ENCODE measurements around the gene ANKRD44. TPM values are rescaled to one million over a fixed set of nuclear protein-coding genes. Genes with fewer than 3 reads are reported as not detected.
"Not testable (repeated sequence)": the region's sequence is repeated elsewhere in the genome, so short reads cannot be mapped to it uniquely, and the experiment has no call there.

Gene ANKRD44
- total and polyA plus RNA-seq, 12 donors: 1.1 to 20.1 (median 6.9) TPM

GRCh38 chr2:197349699-197350098, 39.1 kb upstream of the ANKRD44 start:
- ATAC-seq (no peak), DNase-seq (no peak)
- 93 to 95% methylated on average over 2 of the region's 2 CpGs for WGBS, 2 donors

DNA sequence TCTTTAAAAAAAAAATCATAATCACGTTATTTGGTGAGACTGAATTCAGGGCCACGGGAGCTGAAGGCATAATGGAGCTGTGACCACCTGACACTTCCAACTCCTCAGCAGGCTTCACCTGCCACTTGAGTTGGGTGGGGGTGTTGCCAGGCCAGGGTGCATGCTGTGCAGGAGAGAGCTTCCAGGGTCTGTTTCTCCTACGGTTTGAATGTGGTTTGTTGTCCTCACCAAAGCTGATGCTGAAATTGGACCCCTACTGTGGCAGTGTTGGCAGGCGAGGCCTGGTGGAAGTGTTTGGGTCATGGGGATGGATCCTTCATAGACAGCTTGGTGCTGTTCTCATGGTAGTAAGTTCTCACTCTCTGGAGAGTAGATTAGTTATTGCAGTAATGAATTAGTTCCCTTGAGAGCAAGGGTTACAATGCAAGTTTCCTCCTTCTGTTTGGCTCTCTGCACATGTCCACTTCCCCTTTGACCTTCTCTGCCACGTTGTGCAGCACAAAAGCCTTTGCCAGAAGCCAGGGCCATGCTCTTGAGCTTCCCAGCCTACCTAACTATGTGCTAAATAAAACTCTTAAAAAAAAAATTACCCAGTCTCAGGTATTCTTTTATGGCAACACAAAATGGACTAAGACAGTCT, 38.3 kb upstream of the ANKRD44 start:
- H3K27ac ChIP-seq: no peak overlapping the region
- intact Hi-C loops (cut with DNase I): no loop called here
- WGBS, 2 donors: 59 to 73% methylated on average over 5 of the region's 5 CpGs
- no peak overlapping the region for H3K4me3 ChIP-seq
- no peaks in the 10 kb centered on the region for H3K27me3 ChIP-seq
- no peaks in the 10 kb centered on the region for H3K36me3 ChIP-seq
- no peaks in the 10 kb centered on the region for H3K4me1 ChIP-seq
- ATAC-seq: no peak
- no peak for DNase-seq
- H3K9me3 ChIP-seq: no peaks in the 10 kb centered on the region
- TF ChIP-seq, protein P1, sequence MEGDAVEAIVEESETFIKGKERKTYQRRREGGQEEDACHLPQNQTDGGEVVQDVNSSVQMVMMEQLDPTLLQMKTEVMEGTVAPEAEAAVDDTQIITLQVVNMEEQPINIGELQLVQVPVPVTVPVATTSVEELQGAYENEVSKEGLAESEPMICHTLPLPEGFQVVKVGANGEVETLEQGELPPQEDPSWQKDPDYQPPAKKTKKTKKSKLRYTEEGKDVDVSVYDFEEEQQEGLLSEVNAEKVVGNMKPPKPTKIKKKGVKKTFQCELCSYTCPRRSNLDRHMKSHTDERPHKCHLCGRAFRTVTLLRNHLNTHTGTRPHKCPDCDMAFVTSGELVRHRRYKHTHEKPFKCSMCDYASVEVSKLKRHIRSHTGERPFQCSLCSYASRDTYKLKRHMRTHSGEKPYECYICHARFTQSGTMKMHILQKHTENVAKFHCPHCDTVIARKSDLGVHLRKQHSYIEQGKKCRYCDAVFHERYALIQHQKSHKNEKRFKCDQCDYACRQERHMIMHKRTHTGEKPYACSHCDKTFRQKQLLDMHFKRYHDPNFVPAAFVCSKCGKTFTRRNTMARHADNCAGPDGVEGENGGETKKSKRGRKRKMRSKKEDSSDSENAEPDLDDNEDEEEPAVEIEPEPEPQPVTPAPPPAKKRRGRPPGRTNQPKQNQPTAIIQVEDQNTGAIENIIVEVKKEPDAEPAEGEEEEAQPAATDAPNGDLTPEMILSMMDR (IDR thresholded peaks at IDR 0.05): no peak

More at GRCh38 chr2:197349699-197350098, 39.1 kb upstream of the ANKRD44 start:
- Histone ChIP-seq H3K9me3 (no peaks in the 10 kb centered on the region), H3K4me3 (no peak overlapping the region), H3K27ac (no peak overlapping the region), H3K27me3 (no peaks in the 10 kb centered on the region), H3K4me1 (no peaks in the 10 kb centered on the region), H3K36me3 (no peaks in the 10 kb centered on the region)
- TF ChIP-seq, protein P1 (IDR thresholded peaks at IDR 0.05): no peak
- intact Hi-C loops (cut with DNase I): no loop called here

DNA sequence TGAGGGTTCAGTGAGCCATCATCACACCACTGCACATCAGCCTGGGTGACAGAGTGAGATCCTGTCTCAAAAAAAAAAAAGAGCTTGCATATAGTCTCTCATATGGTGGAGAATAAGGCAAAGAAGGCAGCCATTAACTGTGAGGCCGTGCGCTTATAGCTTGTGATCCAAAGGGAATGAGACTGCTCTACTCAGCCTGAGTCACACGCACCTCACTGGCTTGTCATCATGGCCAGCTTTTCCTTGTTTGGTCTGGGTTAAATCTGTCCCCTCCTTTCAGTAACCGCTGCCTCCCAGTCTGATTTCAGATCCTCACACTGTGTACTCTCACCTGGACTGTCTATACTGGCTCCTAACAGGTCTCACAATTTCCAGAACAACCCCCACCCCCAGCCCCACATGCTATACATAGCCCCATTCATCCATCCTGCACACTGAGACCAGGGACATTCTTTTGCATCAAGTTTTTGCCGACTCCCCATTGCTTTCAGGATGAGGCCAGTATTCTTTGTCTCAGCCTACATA, 35.3 kb upstream of the ANKRD44 start:
- ATAC-seq: peak in 1 of 8 donors; percentile 15
- no peak overlapping the region for H3K4me3 ChIP-seq

DNA sequence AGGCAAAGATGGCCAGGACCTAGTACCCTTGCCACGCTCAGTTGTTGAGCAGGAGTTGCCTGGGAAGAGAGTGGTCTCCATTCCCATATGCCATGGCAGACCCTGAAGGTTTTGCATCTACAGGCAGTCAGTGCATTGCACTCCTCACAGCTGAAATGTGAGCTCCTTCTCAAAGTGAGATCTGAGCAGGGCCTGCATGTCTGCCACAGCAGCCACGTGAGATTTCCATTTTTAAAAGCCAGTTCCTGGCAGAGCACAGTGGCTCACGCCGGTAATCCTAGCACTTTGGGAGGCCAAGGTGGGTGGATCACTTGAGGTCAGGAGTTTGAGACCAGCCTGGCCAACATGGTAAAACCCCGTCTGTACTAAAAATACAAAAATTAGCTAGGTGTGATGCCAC, 33.4 kb upstream of the ANKRD44 start:
- DNase-seq; H3K27ac ChIP-seq; H3K36me3 ChIP-seq; intact Hi-C loops (cut with DNase I); H3K9me3 ChIP-seq; H3K27me3 ChIP-seq; H3K4me3 ChIP-seq: not testable (repeated sequence)
- ATAC-seq: peak in 1 of 8 donors; percentile 18
- H3K4me1 ChIP-seq: peaks cover 0 to 13% (median 0%) of the 10 kb centered on the region in 9 donors
- WGBS, 2 donors: 75 to 83% methylated on average over 5 of the region's 5 CpGs

More for the DNA sequence above, 35.3 kb upstream of the ANKRD44 start:
- Histone ChIP-seq H3K36me3 (no peaks in the 10 kb centered on the region), H3K27me3 (no peaks in the 10 kb centered on the region), H3K27ac (no peak overlapping the region), H3K4me1 (no peaks in the 10 kb centered on the region), H3K9me3 (no peaks in the 10 kb centered on the region)
- WGBS, 2 donors: 87 to 89% methylated on average over 5 of the region's 5 CpGs
- no peak for DNase-seq
- intact Hi-C loops (cut with DNase I): no loop called here
- TF ChIP-seq, protein P1 (IDR thresholded peaks at IDR 0.05): no peak

- Histone ChIP-seq H3K27ac (no peak overlapping the region), H3K4me3 (no peak overlapping the region), H3K9me3 (no peaks in the 10 kb centered on the region), H3K36me3 (no peaks in the 10 kb centered on the region), H3K27me3 (no peaks in the 10 kb centered on the region), H3K4me1 (peaks cover 0 to 13% (median 0%) of the 10 kb centered on the region in 9 donors)
- DNase-seq (no peak), ATAC-seq (no peak)
- TF ChIP-seq, protein P1 (IDR thresholded peaks at IDR 0.05): no peak
- 94 to 97% methylated on average over 5 of the region's 5 CpGs for WGBS, 2 donors
- intact Hi-C loops (cut with DNase I): no loop called here
Measured at GRCh38 chr2:197340591-197340990, 30.0 kb upstream of the ANKRD44 start.
